HG03575 (cell line): ENCODE data around the gene ZNF775.
"Not testable (repeated sequence)": the region's sequence is repeated elsewhere in the genome, so short reads cannot be mapped to it uniquely, and the experiment has no call there.

ENCODE experiments used
- ATAC-seq: cut with Tn5 transposase; IDR thresholded peaks from one replicate; pipeline ENCODE4 v1.9.1; 2021; ENCODE audit not compliant: unreplicated experiment, insufficient number of reproducible peaks, low FRiP score; ENCODE audit errors: extremely low read depth

Gene ZNF775

DNA sequence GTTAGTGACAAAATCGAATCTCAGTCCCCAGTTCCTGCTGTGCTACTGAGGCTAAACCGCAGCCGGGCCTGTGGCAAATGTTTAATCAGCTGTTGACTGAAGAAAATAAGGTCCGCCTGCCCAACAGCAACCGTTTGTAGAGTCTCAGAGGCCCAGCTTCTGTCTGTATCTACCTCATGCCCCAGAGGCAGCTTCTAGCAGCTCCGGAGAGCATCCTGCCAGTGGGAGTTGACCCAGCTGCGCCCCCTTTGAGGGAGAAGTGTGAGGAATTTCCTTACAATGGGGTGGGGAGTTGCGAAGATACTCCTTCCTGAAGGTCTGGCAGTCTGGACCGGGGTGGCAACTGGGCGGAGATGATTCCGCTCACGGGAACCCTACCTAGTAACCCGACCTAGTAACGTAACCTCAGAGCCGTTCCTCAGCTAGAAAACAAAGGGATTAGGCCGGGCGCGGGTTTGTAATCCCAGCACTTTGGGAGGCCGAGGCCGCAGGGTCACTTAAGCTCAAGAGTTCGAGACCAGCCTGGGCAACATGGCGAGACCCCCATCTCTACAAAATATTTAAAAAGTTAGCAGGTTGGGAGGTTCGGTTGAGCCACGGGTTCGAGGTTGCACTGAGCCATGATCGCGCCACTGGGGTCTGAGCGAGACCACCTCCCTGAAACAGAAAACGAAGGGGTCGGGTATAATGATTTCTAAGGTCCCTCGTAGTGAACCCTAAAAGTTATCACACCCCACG, 846 bp upstream of the ZNF775 start:
- no peak for ATAC-seq

DNA sequence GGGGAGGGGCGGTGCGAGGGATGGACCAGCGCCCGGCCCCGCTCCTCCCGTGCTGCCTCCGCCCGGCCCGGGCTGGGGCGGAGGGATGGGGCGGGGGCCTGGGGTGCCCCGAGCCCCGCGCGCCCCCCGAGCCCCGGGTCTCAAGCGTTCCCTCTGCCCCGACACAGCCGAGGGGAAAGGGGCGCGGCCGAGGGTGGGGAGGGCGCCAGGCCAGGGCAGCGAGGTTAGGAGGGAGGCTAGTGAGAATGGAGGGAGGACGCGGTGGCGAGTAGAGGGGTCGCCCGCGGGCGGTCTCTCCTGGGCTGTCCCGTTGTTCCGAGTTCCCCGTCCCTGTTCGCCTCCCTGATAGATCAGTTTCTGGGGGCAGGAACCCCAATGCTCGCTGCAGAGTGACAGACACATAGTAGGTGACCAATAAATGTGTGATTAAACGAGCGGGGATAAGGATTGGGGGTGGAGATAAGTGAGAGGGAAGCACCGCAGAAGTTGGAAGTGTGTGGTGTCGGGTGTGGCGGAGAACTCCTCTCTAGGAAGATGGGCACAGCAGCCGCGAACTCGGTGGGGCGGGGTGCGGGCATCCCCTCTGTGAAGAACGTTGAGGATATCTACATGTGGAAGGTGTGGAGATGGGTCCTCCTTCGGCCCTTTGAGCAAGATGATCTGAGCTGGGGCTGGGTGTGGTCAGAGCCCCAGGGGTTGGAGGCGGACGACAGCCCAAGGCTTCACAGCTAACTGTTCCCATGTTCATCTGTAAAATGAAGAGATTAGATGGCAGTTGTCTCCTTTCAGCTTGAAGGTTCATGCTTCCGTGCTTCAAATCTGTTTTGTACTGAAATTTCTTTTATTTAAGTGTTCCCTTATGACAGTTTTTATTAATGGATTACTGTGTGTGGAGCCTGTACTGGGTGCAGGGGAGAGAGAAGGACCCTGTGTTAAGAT, 580 bp downstream of the ZNF775 start:
- peak; percentile 1 for ATAC-seq

DNA sequence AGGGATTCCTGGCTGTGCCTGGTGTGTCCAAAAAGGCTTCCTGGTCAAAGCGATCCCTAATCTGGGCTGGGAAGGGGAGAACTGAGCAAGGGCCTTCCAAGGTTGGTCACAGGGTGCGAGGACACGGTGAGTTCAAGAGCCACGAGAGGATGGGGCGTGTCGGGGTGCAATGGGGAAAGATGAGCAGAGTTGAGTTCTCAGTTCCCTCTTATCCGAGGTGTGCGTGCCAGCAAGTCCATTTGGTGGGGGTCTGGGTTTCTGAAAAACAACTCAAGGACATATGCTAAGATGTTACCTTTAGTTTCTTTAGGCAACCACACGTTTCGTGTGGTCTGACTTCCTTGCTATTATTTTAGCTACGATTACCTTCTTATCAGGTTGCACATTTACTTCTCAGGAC, 1.3 kb downstream of the ZNF775 start:
- ATAC-seq = no peak

- ATAC-seq = no peak
Measured at GRCh38 chr7:150381096-150381495, 2.0 kb downstream of the ZNF775 start.

- no peak for ATAC-seq
Measured at GRCh38 chr7:150381785-150382122, 2.6 kb downstream of the ZNF775 start.

GRCh38 chr7:150382123-150382843, 3.2 kb downstream of the ZNF775 start:
- no peak for ATAC-seq

- no peak for ATAC-seq
Measured at GRCh38 chr7:150382844-150383225, 3.7 kb downstream of the ZNF775 start.

- no peak for ATAC-seq
Measured at GRCh38 chr7:150383710-150384397, 4.7 kb downstream of the ZNF775 start.

- ATAC-seq = no peak
Measured at GRCh38 chr7:150384406-150385301, 5.5 kb downstream of the ZNF775 start.

DNA sequence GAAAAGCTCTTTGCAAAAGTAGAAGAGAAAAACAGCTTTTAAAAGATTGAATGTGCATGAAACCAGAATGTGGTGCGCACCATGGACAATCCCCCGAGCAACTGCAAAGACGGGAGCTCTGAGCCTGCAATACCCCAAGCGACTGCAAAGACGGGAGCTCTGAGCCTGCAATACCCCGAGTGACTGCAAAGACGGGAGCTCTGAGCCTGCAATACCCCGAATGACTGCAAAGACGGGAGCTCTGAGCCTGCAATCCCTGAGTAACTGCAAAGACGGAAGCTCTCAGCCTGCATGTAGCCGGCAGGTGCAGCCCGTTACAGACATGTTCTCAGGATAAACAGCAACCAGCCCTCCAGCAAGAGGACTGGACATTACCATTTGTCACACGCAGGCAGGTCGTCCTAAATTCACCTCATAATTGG, 6.2 kb downstream of the ZNF775 start:
- ATAC-seq = no peak

- ATAC-seq = not testable (repeated sequence)
Measured at GRCh38 chr7:150385884-150386283, 6.8 kb downstream of the ZNF775 start.

DNA sequence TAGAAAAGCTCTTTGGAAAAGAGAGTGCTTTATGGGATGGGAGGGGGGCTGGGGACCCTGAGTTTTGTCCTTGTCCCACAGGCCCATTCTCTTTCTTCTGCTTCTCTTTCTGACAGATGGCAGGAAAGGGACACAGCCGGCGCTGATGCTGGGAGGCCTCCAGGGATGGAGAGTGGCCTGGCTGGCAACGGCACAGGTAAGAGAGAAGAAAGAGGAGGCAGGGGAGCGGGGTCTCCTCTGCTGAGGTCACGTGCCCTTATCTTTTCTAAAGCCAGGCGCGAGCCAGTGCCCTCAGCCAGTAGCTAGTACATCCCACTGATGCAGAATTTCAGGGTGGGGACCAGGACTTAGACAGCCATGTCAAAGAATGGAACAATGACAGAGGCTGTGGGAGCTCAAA, 9.2 kb downstream of the ZNF775 start:
- ATAC-seq = no peak

- no peak for ATAC-seq
Measured at GRCh38 chr7:150388709-150389531, 9.8 kb downstream of the ZNF775 start.

- no peak for ATAC-seq
Measured at GRCh38 chr7:150389532-150389816, 10.3 kb downstream of the ZNF775 start.

- ATAC-seq = no peak
Measured at GRCh38 chr7:150390205-150390604, 11.1 kb downstream of the ZNF775 start.

GRCh38 chr7:150393325-150393724, 14.2 kb downstream of the ZNF775 start:
- no peak for ATAC-seq

GRCh38 chr7:150396426-150396825, 17.3 kb downstream of the ZNF775 start:
- ATAC-seq = no peak

- no peak for ATAC-seq
Measured at GRCh38 chr7:150396851-150397260, 17.7 kb downstream of the ZNF775 start.
